ENCODE results near the gene VAT1. TPM values are rescaled to one million over a fixed set of nuclear protein-coding genes. Genes with fewer than 3 reads are reported as not detected.

The VAT1 gene
- total and polyA plus RNA-seq, 9 of the 15 experiments (the other 6 are each of a cell fraction or from before 2014, with no cell fraction given) = 29.4 to 153 (median 66.7) TPM

DNA sequence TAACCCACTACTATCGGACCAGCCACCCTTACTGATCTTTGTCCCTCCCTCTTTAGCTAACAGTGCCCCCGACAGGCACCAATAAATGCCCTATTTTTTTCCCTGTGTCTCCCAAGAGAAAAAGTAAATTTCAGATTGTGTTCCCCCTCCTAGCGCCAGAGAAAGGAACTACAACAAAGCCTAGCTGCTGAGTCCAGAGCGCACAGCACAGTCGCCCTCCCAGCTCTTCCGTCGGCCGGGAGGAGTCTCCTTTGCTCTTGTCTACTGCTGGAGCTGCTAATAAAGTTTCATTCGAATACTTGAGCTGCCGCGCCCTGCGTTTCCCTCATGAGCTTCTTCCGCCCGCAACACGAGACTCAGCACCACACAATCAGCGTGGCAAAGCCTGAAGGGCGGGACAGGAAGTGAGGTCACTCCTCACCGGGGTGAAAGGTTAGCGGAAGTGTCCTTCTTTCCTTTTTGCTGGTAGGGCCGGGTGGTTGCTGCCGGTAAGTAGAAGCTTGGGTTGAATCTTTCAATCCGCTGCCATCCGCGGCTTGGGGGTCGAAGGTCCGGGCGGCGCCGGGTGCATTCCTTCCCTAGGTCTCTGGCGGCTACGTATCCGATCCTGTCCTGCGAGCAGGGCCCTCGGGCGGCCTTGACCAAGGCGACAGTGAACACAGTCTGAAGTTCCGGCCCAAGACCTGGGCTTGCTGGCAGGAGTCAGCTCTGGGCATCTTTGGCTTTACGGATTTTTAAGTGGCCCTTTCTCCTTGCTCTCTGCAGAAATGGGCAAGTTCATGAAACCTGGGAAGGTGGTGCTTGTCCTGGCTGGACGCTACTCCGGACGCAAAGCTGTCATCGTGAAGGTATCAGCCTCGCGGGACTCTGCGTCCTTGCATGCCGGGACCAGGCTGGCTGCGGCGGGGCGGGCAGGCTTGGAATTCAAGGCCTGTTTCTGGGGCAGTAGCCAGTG is 23.9 kb downstream of the VAT1 start, which contains the start of gene RPL27 (continued):
- TF ChIP-seq, protein P1, sequence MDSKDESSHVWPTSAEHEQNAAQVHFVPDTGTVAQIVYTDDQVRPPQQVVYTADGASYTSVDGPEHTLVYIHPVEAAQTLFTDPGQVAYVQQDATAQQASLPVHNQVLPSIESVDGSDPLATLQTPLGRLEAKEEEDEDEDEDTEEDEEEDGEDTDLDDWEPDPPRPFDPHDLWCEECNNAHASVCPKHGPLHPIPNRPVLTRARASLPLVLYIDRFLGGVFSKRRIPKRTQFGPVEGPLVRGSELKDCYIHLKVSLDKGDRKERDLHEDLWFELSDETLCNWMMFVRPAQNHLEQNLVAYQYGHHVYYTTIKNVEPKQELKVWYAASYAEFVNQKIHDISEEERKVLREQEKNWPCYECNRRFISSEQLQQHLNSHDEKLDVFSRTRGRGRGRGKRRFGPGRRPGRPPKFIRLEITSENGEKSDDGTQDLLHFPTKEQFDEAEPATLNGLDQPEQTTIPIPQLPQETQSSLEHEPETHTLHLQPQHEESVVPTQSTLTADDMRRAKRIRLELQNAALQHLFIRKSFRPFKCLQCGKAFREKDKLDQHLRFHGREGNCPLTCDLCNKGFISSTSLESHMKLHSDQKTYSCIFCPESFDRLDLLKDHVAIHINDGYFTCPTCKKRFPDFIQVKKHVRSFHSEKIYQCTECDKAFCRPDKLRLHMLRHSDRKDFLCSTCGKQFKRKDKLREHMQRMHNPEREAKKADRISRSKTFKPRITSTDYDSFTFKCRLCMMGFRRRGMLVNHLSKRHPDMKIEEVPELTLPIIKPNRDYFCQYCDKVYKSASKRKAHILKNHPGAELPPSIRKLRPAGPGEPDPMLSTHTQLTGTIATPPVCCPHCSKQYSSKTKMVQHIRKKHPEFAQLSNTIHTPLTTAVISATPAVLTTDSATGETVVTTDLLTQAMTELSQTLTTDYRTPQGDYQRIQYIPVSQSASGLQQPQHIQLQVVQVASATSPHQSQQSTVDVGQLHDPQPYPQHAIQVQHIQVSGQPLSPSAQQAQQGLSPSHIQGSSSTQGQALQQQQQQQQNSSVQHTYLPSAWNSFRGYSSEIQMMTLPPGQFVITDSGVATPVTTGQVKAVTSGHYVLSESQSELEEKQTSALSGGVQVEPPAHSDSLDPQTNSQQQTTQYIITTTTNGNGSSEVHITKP (IDR thresholded peaks at IDR 0.05; ENCODE audit: partially characterized antibody) = peak; percentile 75
- TF ChIP-seq ESRRA (IDR thresholded peaks at IDR 0.05; ENCODE audit: borderline replicate concordance, low read depth) (peak; percentile 87), ZNF780A (CRISPR knock-in tag; IDR thresholded peaks at IDR 0.05) (no peak), CHD4 (IDR thresholded peaks at IDR 0.05; ENCODE audit: insufficient read depth, insufficient replicate concordance, low read depth, low read length, poor library complexity, severe bottlenecking) (no peak), GATAD2A (IDR thresholded peaks at IDR 0.05) (no peak), TCF7L2 (IDR thresholded peaks at IDR 0.05; ENCODE audit: low read depth, low read length) (no peak), ZNF431 (CRISPR knock-in tag; IDR thresholded peaks at IDR 0.05) (peak; percentile 38; the same call in 1 of the 2 replicates), ZSCAN29 (IDR thresholded peaks at IDR 0.05) (no peak), ZBTB1 (CRISPR knock-in tag; IDR thresholded peaks at IDR 0.05; ENCODE audit: borderline replicate concordance, low read depth) (no peak), NFIC (IDR thresholded peaks at IDR 0.05) (peak; percentile 32), RBBP5 (IDR thresholded peaks at IDR 0.05; ENCODE audit: borderline replicate concordance, insufficient read depth, low read length, poor library complexity, severe bottlenecking) (peak; percentile 98)
- TF ChIP-seq, protein P2, sequence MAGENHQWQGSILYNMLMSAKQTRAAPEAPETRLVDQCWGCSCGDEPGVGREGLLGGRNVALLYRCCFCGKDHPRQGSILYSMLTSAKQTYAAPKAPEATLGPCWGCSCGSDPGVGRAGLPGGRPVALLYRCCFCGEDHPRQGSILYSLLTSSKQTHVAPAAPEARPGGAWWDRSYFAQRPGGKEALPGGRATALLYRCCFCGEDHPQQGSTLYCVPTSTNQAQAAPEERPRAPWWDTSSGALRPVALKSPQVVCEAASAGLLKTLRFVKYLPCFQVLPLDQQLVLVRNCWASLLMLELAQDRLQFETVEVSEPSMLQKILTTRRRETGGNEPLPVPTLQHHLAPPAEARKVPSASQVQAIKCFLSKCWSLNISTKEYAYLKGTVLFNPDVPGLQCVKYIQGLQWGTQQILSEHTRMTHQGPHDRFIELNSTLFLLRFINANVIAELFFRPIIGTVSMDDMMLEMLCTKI (IDR thresholded peaks at IDR 0.05; ENCODE audit: partially characterized antibody) = no peak
- TF ChIP-seq, protein P3, sequence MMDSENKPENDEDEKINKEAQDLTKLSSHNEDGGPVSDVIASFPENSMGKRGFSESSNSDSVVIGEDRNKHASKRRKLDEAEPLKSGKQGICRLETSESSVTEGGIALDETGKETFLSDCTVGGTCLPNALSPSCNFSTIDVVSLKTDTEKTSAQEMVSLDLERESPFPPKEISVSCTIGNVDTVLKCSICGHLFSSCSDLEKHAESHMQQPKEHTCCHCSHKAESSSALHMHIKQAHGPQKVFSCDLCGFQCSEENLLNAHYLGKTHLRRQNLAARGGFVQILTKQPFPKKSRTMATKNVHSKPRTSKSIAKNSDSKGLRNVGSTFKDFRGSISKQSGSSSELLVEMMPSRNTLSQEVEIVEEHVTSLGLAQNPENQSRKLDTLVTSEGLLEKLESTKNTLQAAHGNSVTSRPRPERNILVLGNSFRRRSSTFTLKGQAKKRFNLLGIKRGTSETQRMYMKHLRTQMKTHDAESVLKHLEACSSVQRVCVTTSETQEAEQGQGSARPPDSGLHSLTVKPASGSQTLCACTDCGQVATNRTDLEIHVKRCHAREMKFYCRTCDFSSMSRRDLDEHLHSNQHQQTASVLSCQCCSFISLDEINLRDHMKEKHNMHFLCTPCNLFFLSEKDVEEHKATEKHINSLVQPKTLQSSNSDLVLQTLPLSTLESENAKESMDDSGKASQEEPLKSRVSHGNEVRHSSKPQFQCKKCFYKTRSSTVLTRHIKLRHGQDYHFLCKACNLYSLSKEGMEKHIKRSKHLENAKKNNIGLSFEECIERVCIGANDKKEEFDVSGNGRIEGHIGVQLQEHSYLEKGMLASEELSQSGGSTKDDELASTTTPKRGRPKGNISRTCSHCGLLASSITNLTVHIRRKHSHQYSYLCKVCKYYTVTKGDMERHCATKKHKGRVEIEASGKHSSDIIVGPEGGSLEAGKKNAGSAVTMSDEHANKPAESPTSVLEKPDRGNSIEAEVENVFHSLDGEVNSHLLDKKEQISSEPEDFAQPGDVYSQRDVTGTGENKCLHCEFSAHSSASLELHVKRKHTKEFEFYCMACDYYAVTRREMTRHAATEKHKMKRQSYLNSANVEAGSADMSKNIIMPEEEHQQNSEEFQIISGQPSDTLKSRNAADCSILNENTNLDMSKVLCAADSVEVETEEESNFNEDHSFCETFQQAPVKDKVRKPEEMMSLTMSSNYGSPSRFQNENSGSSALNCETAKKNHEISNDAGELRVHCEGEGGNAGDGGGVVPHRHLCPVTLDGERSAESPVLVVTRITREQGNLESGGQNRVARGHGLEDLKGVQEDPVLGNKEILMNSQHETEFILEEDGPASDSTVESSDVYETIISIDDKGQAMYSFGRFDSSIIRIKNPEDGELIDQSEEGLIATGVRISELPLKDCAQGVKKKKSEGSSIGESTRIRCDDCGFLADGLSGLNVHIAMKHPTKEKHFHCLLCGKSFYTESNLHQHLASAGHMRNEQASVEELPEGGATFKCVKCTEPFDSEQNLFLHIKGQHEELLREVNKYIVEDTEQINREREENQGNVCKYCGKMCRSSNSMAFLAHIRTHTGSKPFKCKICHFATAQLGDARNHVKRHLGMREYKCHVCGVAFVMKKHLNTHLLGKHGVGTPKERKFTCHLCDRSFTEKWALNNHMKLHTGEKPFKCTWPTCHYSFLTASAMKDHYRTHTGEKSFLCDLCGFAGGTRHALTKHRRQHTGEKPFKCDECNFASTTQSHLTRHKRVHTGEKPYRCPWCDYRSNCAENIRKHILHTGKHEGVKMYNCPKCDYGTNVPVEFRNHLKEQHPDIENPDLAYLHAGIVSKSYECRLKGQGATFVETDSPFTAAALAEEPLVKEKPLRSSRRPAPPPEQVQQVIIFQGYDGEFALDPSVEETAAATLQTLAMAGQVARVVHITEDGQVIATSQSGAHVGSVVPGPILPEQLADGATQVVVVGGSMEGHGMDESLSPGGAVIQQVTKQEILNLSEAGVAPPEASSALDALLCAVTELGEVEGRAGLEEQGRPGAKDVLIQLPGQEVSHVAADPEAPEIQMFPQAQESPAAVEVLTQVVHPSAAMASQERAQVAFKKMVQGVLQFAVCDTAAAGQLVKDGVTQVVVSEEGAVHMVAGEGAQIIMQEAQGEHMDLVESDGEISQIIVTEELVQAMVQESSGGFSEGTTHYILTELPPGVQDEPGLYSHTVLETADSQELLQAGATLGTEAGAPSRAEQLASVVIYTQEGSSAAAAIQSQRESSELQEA (IDR thresholded peaks at IDR 0.05; ENCODE audit: low read depth) = no peak

All from K562 (cell line).